DND-41 (cell line): ENCODE results near the gene ARHGAP21.
A peak's percentile ranks its signal among the peaks of the same experiment; 100 is the strongest.
"Not testable (repeated sequence)": the region's sequence is repeated elsewhere in the genome, so short reads cannot be mapped to it uniquely, and the experiment has no call there.

Source experiments
- ATAC-seq: fragments of 200-7000 bp; cut with Tn5 transposase; 3 replicates; pipeline ENCODE4 v1.9.1; 2021; ENCODE audit warnings: low read depth; ENCODE audit not compliant: insufficient read depth
- DNase-seq: peaks from one replicate; pipeline ENCODE4 v3.0.0-alpha.2; 2020
- H2AFZ ChIP-seq: 2 replicates; pipeline ENCODE4 v1.6.0; 2012; ENCODE audit warnings: low read depth, low read length
- H3K27ac ChIP-seq: 2 replicates; pipeline ENCODE4 v1.5.1; 2012; ENCODE audit warnings: low read length, inconsistent platforms
- H3K27me3 ChIP-seq: fragments of 200-600 bp; sonication (generic); 2 replicates; pipeline ENCODE4 v1.6.0; 2012; ENCODE audit warnings: low read length, mild to moderate bottlenecking, inconsistent platforms; ENCODE audit not compliant: insufficient read depth, poor library complexity
- H3K36me3 ChIP-seq: 2 replicates; pipeline ENCODE4 v1.5.1; 2012; ENCODE audit warnings: low read length, inconsistent platforms; ENCODE audit not compliant: insufficient read depth
- H3K4me1 ChIP-seq: 2 replicates; pipeline ENCODE4 v1.5.1; 2012; ENCODE audit warnings: mild to moderate bottlenecking, low read length; ENCODE audit not compliant: insufficient read depth
- H3K4me2 ChIP-seq: 2 replicates; pipeline ENCODE4 v1.6.0; 2012; ENCODE audit warnings: mild to moderate bottlenecking, moderate library complexity, low read length, inconsistent platforms; ENCODE audit not compliant: insufficient read depth
- H3K4me3 ChIP-seq, 2 experiments: fragments of 200-600 bp in 1 of 2; shearing (Covaris generic) in 1 of 2; 2 replicates each; pipeline ENCODE4 v1.5.1; 2012 to 2016; ENCODE audit warnings: inconsistent platforms in 2 of 2, low read length in 2 of 2, mild to moderate bottlenecking in 2 of 2, low read depth in 1 of 2, moderate library complexity in 1 of 2
- H3K79me2 ChIP-seq: 2 replicates; pipeline ENCODE4 v1.6.0; 2012; ENCODE audit warnings: low read length, inconsistent platforms; ENCODE audit not compliant: insufficient read depth
- H3K9ac ChIP-seq: 2 replicates; pipeline ENCODE4 v1.6.0; 2012; ENCODE audit warnings: low read depth, mild to moderate bottlenecking, inconsistent platforms, low read length, moderate library complexity
- H3K9me3 ChIP-seq: 2 replicates; pipeline ENCODE4 v1.5.1; 2012; ENCODE audit warnings: low read length, moderate library complexity, mild to moderate bottlenecking, inconsistent platforms; ENCODE audit not compliant: insufficient read depth, severe bottlenecking
- H4K20me1 ChIP-seq: 2 replicates; pipeline ENCODE4 v1.6.0; 2012; ENCODE audit warnings: low read length; ENCODE audit not compliant: insufficient read depth
- CTCF ChIP-seq: IDR thresholded peaks from 2 replicates; pipeline ENCODE4 v1.5.1; 2012; ENCODE audit warnings: borderline replicate concordance, low read length, moderate library complexity, mild to moderate bottlenecking; ENCODE audit not compliant: poor library complexity, severe bottlenecking; ENCODE audit errors: extremely low read depth
- EZH2 ChIP-seq: IDR thresholded peaks from 3 replicates; pipeline ENCODE4 v1.6.1; 2012; ENCODE audit warnings: borderline replicate concordance, low read depth, mild to moderate bottlenecking, moderate library complexity, low read length, inconsistent platforms; ENCODE audit not compliant: severe bottlenecking

ARHGAP21 gene

GRCh38 chr10:24730811-24731210 is 7.1 kb upstream of the ARHGAP21 start:
- Histone ChIP-seq H3K9ac (no peak overlapping the region), H3K4me1 (no peaks in the 10 kb centered on the region), H4K20me1 (no peaks in the 10 kb centered on the region), H3K36me3 (no peaks in the 10 kb centered on the region), H3K27me3 (no peaks in the 10 kb centered on the region), H3K27ac (no peak overlapping the region), H3K4me3 (no peak overlapping the region), H2AFZ (no peak overlapping the region), H3K4me2 (no peak overlapping the region), H3K9me3 (no peaks in the 10 kb centered on the region), H3K79me2 (no peaks in the 10 kb centered on the region)
- TF ChIP-seq EZH2: no peak
- TF ChIP-seq CTCF: no peak
- ATAC-seq: no peak
- DNase-seq: no peak

GRCh38 chr10:24727786-24728185 is 4.1 kb upstream of the ARHGAP21 start:
- no peak for TF ChIP-seq EZH2
- peak; percentile 46 for TF ChIP-seq CTCF
- peaks cover 4% of the 10 kb centered on the region for H3K79me2 ChIP-seq
- ATAC-seq (no peak), DNase-seq (no peak)
- no peaks in the 10 kb centered on the region for H4K20me1 ChIP-seq
- no peak overlapping the region for H3K9ac ChIP-seq
- H3K27me3 ChIP-seq: no peaks in the 10 kb centered on the region
- H3K4me1 ChIP-seq: peaks cover 7% of the 10 kb centered on the region
- no peaks in the 10 kb centered on the region for H3K9me3 ChIP-seq
- no peak overlapping the region for H3K4me3 ChIP-seq
- no peak overlapping the region for H3K4me2 ChIP-seq
- H3K36me3 ChIP-seq: no peaks in the 10 kb centered on the region; the same call in 1 of the 2 replicates
- peak overlapping the region; percentile 10; the same call in 1 of the 2 replicates for H2AFZ ChIP-seq
- no peak overlapping the region for H3K27ac ChIP-seq

- H3K27me3 ChIP-seq: no peaks in the 10 kb centered on the region
- H3K4me2 ChIP-seq: no peak overlapping the region
- DNase-seq: no peak
- H3K27ac ChIP-seq: no peak overlapping the region
- no peak overlapping the region for H3K9ac ChIP-seq
- ATAC-seq: no peak
- TF ChIP-seq CTCF (no peak), EZH2 (no peak)
- H3K36me3 ChIP-seq: peaks cover 2% of the 10 kb centered on the region
- H3K79me2 ChIP-seq: peaks cover 16% of the 10 kb centered on the region
- H2AFZ ChIP-seq: no peak overlapping the region
- no peaks in the 10 kb centered on the region for H3K9me3 ChIP-seq
- peaks cover 15% of the 10 kb centered on the region for H3K4me1 ChIP-seq
- H4K20me1 ChIP-seq: peaks cover 8% of the 10 kb centered on the region
- no peak overlapping the region for H3K4me3 ChIP-seq
Measured at GRCh38 chr10:24726626-24727025, 2.9 kb upstream of the ARHGAP21 start.

GRCh38 chr10:24726029-24726428 is 2.3 kb upstream of the ARHGAP21 start:
- not testable (repeated sequence) for H3K9me3 ChIP-seq, H3K4me3 ChIP-seq, H3K4me2 ChIP-seq, ATAC-seq, H3K36me3 ChIP-seq, H3K9ac ChIP-seq, H3K27ac ChIP-seq, H2AFZ ChIP-seq, H3K27me3 ChIP-seq, DNase-seq
- H3K4me1 ChIP-seq: peaks cover 21% of the 10 kb centered on the region
- H4K20me1 ChIP-seq: peaks cover 14% of the 10 kb centered on the region
- H3K79me2 ChIP-seq: peaks cover 22% of the 10 kb centered on the region
